GM19043 (cell line): Measurements from ENCODE around the gene DYNC1I1.

ENCODE experiments used
- ATAC-seq: cut with Tn5 transposase; IDR thresholded peaks from one replicate; pipeline ENCODE4 v1.9.1; 2021; ENCODE audit warnings: low read depth; ENCODE audit not compliant: unreplicated experiment

DYNC1I1 gene

DNA sequence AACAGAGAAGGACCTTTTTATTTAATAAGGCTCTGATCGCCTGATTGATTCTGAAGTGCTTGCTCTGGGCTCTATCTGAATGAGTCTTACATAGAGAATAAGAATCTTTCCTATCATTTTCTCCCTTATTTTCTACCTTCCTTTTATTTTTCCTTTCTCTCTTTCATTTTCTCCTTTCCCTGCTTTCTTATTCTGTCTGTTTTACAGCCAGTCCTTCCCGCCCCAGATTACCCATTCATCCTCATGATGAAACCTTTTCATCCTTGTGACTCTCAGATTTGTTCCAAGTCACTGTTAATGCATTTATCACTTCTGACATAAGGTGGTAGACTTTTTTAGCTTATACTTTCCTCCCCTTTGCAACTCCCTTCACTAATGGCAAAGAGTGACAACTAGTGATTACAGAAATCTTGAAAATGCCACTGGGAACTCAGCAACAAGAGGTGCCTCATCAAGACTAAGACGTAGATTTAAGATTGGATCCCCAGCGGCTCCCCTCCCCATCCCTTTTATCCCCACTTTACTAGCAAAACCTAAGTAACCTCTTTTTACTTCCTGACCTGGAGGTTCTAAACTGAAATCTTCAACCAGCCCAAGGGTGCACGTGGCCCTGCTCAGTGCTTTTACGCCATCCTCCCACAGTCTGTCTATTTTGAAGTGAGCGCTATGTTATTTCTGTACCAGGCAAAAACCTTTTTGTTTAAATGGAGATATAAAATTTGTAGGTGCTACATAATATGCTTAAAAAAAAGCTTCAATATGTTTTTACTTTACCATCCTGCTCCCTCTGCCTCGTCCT is 179.8 kb downstream of the DYNC1I1 start:
- no peak for ATAC-seq

DNA sequence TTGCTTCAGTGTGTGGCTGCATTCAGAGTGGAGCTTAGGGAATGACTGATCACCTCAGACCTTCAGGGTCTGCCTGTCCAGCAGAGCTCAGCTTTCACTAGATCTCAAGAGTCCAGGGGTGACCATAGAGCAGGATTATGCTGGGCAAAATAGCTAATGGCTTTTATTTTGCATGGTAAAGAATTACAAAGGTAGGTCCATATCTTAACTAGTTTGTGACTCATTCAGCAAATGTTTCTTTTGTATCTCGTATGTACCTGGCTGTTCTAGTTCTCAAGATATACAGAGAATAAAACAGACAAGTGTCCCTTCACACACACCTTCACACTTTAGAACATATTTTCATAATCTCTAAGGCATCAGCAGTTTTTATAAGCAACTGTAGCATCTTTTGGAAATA is 180.5 kb downstream of the DYNC1I1 start:
- ATAC-seq: no peak

DNA sequence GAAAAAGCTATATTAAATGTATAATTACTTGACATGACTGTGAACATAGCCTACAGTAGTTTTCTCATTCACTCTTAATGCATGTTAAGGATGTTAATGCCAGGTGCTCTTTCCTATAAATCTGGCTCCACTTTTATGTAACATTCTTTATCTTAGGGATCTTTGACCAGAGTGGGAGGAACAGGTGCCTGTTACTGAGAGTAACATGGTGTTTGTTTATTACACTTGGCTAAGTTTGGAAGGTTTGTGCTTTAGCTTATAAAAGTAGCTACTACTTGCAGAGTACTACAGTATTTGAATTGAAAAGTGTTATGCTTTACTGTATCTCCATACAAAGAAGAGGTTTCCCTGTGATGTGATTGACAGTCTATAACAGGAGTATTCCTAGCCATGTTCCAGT is 183.4 kb downstream of the DYNC1I1 start:
- ATAC-seq: no peak

DNA sequence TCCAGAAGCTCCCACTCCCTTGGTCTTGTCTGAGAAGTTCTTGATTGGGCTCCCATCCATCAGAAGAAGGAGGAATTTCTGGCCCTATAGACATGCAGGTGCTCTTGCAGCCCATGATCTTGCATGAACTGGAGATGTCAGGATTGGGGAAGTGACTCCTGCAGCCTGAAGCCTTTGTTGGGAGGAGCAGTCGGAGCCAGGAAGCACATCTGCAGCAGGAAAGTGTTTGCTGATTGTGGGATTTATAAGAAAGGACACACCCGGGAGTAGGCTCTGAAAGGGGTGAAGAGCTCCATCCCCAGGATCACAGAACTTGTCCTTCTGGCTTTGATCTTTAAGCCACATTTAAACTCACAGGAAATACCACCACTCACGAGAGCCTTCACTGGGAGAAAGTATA is 185.2 kb downstream of the DYNC1I1 start:
- no peak for ATAC-seq

DNA sequence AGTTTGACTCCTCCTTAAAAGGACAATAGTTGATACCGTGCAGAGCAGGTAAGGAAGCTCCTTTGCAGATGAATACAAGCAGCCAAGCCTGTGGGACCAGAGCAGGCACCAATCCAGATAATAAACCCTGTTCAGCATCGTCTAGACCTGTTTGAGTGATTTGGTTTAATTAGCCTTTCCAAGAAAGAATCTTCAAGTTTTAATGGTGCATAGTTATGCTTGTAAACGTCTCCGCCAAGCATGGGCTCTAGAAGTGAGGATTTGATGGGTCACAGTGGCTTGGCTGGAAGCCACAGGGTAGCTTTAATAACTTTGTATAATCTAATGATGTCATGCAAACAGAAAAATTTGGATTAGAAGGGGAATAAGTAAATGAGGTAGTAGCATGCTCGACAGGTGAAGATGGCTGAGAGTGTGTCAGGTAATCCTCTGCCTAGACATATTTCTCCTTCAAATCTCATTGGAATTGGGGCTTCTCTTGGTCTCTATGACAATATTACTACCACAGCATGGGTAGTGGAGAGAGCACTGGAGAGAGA is 188.4 kb downstream of the DYNC1I1 start:
- ATAC-seq: no peak

DNA sequence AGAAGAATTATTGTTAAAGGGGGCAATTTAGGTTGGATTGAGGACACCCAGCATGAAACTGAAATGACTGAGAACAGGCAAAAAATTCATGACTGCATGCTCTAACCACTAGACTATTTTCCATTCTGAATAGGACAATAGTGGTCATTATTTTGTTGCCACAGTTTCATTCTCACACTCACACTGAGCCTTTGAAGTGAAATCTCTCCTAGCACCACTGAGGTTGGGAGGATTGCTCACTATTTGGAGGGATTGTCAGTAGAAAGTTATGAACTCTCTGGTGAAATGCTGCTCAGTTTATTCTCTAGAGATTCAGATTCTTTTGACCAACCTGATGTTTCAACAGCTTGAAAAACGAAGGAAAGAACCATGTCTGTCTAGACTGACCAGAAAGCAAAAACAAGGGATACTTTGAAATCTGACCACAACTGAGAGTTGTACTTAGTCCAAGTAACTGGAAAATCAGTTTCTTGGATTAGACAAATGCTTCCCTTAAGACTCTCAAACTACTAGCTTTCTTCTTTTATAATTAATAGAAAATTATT is 191.2 kb downstream of the DYNC1I1 start:
- no peak for ATAC-seq

DNA sequence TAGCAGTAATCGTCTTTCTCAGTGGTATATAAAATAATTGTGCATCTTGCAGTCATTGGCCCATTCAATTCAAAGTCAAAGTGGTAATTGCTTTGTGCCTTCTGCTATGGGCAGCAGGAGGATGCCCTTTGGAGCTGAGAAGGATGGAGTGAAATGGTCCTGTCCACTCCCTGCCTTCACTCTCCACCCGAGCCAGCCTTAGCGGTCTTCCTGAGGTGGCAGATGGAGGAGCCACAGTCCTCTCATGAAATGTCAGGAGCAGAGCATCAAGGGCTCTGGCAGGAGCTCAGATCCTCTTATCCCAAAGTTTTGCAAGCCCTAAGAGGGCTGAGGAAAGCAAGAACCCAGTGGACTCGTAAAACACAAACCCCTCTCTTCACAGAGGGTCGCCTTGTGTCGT is 199.4 kb downstream of the DYNC1I1 start:
- ATAC-seq: no peak

DNA sequence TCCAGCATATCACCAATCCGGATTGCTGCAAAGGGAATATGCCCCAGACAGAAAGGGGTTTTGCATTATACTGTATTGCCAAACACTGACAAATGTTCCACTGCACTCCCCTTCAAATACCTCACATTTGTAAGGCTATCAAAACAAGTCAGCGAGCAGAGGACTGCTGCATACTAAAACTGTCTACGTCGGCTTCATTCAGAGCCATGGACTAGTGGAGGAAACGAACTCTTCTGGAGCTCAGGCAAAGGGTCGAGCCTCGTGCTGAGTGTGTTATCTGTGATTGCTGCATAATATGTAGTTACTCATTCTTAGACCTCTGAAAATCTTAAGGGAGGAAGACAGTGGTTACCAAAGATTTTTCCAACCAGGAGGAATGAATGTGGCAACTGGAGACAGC is 200.2 kb downstream of the DYNC1I1 start:
- no peak for ATAC-seq

DNA sequence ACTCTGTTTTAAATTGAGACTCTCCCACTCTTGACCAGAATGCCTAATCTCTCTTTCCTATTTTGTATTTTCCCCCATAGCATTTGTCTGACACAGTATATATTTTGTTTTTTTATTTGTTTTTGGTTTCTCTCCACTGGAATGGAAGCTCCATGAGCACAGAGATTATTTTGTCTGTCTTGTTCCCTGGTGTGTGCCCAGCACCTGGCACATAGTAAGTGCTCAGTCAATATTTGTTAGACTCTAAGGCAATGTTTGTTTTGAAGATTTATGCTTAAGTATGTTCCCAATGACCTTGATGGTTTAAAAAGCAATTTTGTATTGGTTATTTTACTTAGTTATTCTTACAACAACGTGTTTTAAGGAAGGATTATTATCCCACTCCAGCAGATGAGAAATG is 201.8 kb downstream of the DYNC1I1 start:
- ATAC-seq: no peak

DNA sequence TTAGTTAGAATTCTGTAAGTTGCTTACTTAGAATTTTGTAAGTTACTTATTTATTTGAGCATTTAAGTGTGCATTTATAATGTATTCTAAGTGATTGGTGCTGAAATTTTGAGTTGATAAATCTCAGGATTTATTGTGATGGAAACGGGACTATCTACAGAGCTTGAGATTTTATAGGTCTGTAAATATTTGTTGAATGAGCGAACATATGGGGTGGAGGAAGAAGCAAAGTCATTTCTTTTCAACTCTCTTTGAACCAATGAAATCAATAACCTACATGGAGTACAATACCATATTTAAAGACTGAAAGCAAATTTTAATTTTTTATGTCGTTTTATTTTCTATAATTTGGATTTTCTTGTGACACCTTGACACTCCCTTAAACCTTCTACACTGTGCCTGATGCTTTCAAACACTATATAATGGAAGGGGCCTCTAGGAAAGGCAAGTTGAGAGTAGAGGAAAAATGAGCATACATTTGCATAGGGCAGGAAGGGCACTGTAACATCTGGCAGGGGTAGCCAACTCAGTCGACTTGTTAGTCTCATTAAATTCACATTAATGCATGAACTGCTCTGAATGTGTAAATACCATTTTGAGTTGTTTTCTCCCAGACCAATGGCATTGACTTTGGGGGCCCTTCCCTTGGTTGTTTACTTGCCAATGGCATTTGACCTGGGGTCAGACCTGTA is 204.2 kb downstream of the DYNC1I1 start:
- ATAC-seq: no peak

DNA sequence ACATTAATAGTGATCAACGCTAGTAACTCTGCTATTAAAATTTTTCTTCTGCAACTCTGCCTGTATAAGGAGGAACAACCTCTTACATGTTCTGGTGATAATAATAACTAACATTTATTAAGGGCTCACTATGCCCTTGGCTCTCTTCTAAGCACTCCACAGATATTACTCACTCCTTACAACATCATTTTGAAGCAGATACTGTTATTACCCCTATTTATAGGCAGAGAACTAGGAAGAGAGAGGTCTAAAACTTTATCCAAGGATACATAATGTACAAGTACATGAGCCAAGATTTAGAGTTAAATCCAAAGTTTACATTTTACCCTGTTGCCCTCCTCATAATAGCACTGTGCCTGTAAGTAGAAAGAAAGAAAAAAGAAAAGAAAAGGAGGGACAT is 205.6 kb downstream of the DYNC1I1 start:
- no peak for ATAC-seq

DNA sequence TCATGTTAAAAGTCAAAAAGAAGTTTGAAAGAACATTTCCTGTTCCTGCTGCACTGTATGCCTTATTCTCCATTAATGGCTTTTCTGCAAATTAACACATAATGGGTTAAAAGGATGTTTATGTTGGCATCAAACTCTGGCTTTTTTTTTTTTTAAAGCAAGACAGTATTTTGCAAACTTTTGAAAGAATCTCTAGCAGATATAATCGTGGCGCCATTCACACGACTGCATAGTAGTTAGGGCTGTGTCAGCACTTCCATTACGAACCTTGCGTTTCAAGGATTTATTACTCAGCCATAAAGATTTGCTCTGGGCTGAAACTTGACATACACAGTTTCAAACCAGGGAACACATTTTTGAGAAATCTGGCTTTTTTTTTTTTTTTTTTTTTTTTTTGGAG is 207.8 kb downstream of the DYNC1I1 start:
- ATAC-seq: no peak

DNA sequence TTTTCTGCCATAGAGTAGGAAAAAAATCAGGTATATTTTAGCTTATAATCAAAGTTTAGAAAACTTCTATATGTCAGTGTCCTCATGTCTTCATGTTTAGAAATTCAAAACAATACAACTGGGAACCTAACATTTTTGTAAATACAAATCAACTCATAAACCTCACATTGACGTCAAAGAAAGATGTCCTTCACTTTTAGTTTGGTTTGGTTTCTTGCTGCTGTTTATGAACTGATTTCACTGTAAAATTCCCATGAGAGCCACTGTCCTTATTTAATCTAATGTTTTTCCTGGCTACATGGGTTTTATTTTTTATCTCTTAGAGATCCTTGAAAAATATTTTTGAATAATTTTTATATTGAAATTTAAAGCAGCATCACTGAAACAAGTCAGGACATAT is 208.4 kb downstream of the DYNC1I1 start:
- ATAC-seq: no peak

DNA sequence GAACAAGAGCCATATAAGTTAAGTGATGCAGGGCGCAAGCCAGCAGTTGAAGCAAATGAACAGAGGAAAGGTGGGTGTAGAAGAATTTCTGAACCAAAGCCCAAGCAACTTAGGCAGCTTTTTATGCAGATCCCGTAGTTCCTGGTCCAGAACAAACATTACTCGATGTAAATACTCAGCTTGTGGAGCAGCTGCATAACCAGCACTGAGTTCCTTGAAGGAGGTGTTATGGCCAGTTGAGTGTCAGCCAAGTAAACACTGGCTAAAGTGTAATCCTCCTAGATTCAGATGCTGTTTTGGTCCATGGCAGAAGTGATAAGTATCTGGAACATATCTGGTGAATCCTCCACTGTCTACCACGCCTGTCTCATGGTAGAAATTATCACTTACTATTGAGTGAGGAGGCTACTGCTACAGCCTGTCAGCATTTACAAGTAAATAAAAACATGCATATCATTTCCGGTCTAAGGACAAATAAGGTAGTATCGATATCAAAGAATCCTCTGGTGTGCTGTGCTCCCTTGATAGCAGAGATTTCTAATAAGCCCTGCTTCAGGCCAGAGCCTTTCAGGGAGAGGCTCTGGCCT is 213.9 kb downstream of the DYNC1I1 start:
- no peak for ATAC-seq

DNA sequence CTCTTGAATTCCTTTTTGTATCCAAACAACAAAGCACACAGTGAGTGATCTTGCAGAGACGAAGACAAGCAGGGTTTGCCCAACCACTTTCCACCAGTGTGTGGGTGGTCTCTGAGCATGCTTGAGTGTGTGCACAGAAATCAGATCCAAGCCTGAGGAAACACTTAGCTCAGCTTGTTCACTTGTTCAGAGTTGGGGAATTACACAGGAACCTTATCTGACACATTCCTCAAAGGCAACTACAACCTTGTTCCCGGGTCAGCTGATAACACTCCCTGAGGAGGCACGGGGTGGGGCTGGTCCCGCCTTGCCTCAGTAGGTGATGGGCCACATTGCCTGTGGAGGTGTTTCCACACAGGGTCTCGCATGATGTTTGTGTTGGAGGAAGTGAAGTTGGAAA is 216.9 kb downstream of the DYNC1I1 start:
- ATAC-seq: no peak

DNA sequence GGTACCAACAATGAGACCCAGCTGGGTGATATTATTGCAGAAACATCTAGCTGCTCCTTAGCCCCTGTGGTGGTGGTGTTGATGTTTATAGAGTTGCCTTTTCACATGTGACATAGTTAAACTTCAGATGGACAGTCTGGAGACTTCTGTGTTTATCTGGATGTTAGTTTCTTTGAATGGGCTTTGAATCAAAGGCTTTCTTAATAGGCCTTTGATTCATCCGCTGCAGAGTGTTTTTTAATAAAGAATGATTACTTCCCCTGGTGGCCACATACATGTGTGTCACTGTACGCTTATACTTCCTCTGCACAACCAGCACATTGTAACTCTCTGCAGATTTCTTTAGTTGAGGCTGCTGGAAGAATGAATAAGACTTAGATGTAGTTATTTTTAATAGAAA is 221.0 kb downstream of the DYNC1I1 start:
- ATAC-seq: no peak

DNA sequence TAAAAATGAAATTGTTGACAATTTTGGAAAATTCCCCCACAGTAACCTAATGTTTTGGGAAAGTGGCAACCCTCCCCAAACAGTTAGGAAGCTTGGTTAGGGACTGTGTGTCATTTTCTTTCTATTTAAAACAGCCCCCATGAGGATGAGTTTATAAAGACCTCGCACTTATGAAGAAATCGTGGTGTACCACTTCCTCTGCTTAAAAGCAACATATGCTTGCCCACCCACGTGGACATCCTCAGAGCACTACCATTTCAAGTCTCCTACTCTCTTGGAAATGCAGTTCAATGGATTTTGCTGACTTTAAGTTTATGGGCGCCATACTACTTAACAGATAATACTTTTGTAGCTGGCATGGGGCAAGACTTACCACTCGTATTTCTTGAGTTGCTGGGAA is 223.8 kb downstream of the DYNC1I1 start:
- ATAC-seq: no peak

DNA sequence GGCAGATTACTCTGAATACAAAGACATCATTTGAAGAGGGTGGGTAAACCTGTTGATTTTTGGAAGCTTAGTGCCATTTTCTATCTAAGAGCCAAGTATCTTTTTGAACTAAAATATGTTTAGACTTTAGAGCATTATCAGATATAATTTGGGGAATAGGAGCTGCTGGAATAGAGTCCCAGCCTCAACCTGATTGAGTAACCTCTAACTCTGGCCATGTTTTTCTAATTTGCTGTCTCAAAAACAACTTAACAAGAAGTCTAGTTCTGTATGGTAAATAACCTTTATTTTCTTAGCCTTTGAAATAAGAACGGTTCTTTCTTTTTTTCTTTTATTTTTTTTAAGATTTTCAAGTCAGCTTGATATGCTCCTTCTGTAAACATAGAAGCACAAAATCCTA is 224.5 kb downstream of the DYNC1I1 start:
- no peak for ATAC-seq

DNA sequence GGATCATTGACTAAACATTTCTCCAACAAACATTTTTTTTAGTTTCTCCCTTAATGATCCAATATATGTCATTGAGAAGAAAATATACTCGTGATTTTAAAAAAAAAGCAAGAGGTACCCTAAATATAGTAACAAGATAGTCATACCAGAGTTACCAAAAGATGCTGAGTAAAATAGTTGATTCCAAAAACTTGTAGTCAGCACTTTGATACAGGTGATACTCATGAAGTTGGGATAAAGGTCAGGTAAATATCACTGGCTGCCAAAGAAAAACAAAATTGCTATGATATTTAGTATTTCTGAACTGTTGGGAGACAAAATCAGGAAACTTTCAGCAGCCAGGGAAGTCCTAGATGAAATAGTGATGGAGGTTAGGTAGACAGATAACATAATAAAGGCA is 225.3 kb downstream of the DYNC1I1 start:
- ATAC-seq: no peak

DNA sequence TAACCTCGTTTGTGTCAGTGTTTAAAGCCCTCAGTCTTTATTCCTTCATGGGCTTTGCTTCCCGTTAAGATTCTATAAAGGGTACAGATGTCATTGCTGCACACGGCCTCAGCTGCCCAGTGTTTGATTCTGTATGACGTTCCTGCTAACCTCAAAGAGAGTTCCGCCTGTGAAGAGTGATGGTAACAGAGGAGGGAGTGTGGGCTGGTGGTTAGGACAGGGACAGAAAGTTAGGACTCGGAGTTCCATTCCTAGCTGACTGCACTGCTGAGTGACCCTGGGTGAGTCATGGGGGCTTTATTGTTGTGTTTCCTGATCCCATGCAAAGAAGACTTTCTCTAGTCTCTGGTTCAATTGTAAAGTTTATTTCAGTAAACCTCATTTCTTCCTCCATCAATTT is 227.1 kb downstream of the DYNC1I1 start:
- no peak for ATAC-seq

DNA sequence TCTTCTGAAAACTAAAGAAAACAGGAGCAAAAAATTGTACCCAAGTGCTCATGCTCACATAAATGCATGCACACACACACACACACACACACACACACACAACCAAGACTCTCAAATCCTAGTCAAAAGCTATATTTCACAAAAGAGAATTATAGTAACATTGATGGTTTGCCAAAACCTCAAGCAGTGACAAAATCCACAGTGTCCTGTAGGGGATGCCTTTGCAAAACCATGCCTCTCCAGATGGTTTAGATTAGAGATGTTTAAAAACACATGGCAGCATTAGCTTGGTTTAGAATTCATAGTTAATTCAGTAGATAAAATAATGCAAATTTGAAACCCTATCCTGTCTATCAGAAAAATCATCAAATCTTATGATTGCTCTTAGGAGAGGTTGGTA is 232.2 kb downstream of the DYNC1I1 start:
- no peak for ATAC-seq
